Measurements from ENCODE around the gene FOXN4.

- TF ChIP-seq EZH2 (IDR thresholded peaks at IDR 0.05; ENCODE audit: low read length, missing control alignments) (no peak), CTCF (conservative IDR thresholded peaks at IDR 0.05 in 1 of 2, IDR thresholded peaks at IDR 0.05 in 1 of 2; ENCODE audit: low read depth in 1 of 2, low read length in 2 of 2) (no peak)
Observed at GRCh38 chr12:109343677-109344076, 34.6 kb upstream of the FOXN4 start.

All from fibroblast of lung (primary cell).